GM11168 (cell line): ENCODE data around the gene ARL4A.

Source experiments
- in situ Hi-C: fragments of 300-500 bp; cut with MboI; formaldehyde crosslinking; loops from one replicate; pipeline ENCODE4 v1.12.0; 2022; ENCODE audit warnings: low sequenced_read_pairs; ENCODE audit not compliant: unreplicated experiment

ARL4A gene

DNA sequence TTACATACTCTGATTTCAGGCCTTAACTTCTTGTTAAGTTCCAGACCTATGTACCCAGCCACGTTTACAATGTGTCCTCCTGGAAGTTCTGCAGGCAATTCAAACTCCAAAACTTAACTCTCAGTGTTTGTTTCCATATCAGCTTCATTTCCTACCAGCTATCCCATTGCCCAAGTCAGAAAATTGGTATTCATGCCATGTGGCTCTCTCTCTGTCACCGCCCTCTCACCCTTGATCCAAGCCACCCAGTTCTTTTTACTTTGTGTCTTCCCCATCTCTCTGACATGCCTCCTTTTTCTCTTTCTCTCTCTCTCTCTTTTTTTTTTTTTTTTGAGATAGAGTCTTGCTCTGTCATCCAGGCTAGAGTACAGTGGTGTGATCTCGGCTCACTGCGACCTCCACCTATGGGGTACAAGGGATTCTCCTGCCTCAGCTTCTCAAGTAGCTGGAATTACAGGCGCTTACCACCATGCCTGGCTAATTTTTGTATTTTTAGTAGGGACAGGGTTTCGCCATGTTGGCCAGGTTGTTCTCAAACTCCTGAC lies 33.9 kb downstream of the ARL4A start:
- in situ Hi-C loops, result no loop called here

DNA sequence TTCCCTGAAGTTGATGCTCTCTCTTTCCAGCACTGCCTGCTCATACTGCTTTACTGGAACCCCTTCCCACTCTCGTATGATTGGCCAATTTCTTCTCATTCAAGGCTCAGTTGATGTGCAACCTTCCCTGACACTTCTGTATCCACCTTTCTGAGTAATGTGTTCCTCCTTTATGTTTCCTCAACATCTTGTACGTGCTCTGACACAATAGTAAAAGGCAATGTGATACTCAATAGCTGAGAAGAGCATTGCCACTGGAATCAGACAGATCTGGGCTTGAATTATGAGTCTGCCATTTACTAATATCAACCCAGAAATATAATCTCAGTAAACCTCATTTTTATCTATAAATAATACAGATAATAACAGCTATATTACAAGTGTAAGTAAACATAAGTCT lies 34.7 kb downstream of the ARL4A start:
- in situ Hi-C loops, result no loop called here

- in situ Hi-C loops, result no loop called here
These were observed 35.5 kb downstream of the ARL4A start for GRCh38 chr7:12722636-12723605.

DNA sequence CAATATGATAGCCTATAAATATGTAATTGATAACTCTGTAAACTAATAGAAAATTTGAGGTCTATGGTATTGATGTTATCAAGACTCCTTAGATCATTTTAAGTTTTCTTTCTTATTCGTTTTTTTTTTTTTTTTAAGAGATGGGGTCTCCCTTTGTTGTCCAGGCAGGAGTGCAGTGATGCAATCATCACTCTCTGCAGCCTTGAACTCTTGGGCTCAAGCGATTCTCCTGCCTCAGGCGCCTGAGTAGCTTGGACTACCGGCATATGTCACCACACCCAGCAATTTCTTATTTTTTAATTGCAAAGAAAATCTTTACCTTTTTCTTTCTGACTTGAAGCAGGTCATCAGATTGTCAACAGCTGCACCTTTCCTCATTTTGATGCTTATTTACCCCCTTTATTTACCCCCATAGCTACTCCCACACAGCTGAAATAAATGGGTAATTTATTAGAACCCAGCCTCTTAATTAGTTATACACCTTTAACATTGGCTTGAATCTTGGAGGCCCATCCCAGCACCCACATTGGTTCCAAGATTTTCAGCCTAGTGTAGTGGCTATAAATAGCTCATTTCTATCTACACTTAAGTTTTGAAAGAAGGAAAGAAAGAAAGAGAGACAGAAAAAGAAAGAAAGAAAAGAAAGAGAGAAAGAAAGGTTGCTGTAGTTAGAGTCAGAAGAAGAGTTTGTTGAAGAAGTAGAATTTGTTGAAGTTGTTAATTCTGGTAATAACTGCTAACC lies 38.3 kb downstream of the ARL4A start:
- in situ Hi-C loops, result no loop called here

DNA sequence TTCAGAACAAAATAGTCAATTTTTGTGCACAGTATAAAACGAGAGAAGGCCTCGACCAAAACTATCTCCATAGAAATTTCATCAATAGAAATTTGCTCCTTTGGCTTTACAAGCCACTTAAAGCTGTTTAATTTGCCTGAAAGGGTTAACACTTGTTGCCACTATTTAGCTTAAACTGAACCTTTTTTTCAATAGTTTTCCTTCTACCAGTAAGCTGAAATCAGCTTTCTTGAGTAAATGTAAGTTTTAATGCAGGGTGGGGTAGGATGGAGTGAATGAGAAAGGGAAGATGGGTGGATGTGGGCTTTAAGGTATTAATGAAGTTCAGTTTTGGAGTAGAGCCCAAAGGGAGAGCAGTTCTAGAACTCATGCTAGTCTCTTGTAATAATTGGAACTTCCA lies 39.5 kb downstream of the ARL4A start:
- in situ Hi-C loops, result no loop called here

DNA sequence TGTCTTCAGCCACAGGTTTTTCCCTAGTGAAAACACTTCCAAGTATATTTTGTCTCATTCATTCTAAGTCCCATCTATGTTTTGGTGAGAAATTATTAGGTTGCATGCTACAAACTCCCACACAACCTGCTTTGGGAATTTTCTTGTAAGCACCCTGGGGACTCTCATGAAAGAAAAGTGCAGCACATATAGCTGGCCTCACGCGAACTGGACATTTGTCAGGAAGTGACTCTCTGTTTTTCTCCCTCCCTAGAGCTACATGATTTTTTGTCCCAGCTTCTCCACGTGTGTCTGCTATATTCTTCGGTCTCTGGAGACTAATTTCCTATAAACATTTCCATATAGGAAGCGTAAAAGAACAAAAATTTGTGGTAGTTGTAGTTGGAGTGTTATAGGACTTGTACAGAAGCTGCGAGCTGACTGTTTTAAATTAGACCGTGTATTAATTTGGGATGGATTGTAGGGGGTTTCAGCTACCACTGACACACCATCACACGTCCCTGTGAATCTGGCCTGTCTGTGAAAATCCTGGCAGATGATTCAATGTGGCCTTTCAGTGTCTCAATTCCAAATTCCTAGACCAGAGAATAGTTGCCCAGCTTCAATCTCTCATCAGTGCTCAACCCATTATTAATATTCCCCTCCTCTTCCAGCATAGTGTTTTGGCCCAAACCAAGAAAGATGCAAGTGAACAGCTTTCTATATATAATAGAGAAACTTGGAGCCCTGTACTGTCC lies 40.2 kb downstream of the ARL4A start:
- in situ Hi-C loops, result no loop called here

DNA sequence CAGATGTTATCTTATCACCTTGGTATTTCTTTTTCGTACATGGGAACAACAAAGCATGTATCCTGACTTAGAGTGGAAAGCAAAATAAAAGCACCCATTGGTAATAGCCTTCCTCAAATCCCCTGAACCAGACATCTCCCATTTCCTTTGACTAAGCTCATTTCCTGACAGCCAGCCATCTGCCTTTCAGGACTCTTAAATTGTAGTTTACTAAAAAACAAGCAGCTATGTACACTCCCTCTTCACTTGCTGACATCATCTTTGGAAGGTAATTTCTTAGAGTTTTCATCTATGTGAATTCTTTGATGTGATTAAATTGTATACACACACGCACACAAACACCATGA lies 40.7 kb downstream of the ARL4A start:
- in situ Hi-C loops, result no loop called here

- in situ Hi-C loops, result no loop called here
These were observed 41.7 kb downstream of the ARL4A start for GRCh38 chr7:12729112-12729511.

DNA sequence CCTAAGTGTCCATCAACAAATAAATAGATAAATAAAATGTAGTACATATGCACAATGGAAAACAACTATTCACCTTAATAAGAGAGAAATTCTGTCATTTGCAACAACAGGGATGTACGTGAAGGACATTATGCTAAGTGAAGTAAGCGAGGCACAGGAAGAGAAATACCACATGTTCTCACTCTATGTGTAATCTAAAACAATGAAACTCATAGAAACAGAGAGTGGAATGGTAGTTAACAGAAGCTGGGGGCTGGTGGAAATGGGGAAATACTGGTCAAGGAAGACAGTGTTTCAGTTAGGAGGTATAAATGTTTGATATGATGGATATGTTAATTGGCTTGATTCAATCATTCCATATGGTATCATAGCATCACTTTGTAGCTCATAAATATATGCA lies 43.1 kb downstream of the ARL4A start:
- in situ Hi-C loops, result no loop called here

DNA sequence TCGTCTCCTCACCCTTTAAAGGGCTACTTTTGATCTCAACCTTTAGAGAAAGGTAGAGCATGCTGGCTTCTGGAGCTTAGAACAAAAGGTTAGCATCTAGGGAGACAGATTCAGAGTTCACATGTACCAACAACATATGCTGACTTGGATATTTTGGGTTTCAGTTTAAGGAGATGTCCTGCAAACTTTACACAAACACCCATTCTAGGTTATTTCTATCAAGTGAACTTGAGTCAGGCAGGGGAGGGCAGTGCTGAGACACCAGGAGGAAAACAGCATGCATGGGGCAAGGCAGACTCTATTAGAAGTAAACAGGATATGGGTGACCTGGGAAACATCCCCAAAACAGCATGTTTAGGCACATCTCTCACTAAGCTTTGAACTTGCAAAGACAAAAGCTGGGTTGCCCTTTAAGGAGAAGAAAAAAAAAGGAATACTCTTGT lies 43.8 kb downstream of the ARL4A start:
- in situ Hi-C loops, result no loop called here

GRCh38 chr7:12731775-12732174 lies 44.3 kb downstream of the ARL4A start:
- in situ Hi-C loops, result no loop called here

DNA sequence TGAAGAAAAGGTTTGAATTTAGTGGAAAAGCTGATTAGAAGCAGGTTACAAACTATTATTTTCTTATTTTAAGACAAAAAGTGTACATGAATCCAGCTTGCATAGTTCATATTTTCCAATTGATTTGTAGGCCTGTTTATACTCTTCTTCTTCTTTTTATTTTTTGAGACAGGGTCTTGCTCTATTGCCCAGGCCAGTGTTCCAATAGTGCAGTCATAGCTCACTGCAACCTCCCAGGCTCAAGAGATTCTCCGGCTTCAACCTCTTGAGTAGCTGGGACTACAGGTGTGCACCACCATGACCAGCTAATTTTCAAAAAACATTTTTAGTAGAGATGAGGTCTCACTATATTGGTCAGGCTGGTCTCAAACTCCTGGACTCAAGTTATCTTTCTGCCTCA lies 45.0 kb downstream of the ARL4A start:
- in situ Hi-C loops, result no loop called here

DNA sequence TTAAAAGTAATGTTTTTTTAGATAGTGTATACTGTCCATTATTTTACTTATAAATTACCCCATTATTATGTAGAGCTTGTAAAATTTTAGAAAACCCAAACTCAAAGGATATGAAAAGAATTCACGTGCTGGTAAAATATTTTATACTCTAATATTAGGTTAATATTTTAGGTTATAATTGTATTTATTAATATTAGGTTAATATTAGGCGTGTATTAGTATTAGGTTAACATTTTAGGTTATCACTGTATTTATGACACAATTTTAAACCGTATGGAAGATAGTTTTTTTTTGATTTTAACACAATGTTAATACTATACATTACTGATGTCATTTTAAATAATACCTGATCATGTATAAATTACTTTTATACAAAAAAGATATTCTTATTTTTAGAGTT lies 48.5 kb downstream of the ARL4A start:
- in situ Hi-C loops, result no loop called here

GRCh38 chr7:12737373-12737772 lies 49.9 kb downstream of the ARL4A start:
- in situ Hi-C loops, result no loop called here

GRCh38 chr7:12737836-12738235 lies 50.4 kb downstream of the ARL4A start:
- in situ Hi-C loops, result no loop called here

- in situ Hi-C loops, result no loop called here
These were observed 51.2 kb downstream of the ARL4A start for GRCh38 chr7:12738665-12739064.
